HS-5 (cell line): ENCODE measurements around the gene RALGPS2.
"Not testable (repeated sequence)": the region's sequence is repeated elsewhere in the genome, so short reads cannot be mapped to it uniquely, and the experiment has no call there.

ENCODE experiments used
- DNase-seq: peaks from one replicate; pipeline ENCODE4 v3.0.0-alpha.2; 2012; ENCODE audit warnings: low read depth

Gene RALGPS2

DNA sequence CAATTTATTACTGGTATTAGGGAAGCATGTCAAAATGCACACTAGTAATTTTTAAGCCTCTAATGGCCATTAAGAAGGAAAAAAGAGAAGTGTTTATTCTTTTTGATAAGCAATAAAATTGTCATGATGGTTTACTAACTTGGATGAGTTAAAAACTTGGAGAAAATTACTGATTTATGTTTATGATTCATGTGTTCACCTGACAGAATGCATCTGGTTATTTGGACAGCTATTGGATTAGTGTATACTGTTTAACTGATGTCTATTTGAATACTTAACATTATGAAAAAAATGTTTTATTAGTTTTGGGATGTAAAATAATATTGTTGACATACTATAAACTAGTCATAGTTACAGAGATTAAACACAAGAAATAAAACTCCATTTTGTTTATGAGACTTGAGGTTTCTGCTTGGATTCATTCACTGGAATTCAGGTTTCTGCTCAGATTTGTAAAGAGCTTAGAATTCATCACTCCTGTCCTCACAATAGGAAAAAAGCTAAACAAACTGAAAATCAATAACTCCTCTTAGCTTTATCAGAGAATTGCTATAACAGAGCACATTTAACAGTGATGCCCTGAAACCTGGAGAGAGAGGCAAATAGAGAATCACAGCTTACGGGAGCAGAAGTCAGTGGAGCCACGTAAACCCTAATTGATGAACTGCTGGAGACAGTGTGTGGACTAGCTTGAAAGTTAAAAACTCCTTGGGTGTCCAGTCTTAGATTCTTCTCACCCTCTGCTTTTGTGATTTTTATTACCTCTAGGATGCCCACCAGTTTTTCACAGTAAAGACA lies 56.7 kb downstream of the RALGPS2 start:
- DNase-seq = no peak

DNA sequence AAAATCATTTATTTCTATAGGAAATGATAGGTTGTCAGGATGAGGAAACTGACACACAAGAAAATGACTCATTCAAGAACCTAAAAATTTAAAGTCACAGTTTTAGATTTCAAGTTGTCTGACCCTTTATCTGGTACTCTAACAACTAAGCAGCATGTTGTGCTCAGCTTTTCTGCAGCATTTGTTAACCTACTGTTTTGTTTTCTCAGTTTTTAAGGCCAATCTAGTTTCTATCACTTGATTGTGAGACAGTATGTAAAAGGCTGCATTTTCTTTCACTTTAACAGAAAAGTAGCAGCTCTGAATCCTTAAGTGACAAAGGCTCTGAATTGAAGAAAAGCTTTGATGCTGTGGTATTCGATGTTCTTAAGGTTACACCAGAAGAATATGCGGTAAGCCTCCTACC lies 59.1 kb downstream of the RALGPS2 start:
- DNase-seq = no peak

DNA sequence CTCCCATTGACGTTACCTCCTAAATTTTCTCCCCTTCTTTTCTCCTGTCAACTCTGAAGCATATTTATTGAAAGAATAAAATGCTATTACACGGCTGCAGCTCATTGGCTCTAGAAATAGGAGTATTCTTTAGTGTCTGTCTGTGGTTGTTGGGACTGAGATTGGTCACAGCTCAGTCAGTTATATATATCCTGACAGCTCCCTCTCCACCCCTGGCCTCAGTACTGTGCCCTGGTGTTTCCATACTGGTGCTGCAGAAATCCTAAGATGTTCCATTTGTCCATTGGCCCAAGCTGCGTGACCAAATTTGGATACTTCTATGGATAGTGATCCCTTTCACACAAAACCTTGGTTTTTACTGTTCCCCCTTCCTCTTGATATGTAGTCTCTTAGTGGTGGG lies 67.3 kb downstream of the RALGPS2 start:
- no peak for DNase-seq

DNA sequence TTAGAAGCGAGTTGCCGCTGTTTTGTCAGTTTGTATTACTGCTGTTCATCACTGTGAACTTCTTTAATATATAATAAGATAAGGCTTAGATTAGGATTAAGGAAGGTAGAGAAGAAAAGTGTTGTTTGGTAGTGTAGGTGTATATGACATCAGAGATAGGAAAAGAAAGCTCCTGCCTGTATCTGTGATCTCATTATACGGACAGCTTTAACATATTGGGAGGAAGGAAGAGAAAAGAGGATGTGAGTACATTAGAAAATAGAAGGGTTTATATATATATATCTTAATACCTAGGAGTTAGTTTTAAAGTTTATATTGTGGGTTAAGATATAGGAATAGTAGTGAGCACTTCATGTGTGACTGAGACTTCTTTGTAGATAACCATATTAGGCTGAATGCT lies 71.0 kb downstream of the RALGPS2 start:
- no peak for DNase-seq

DNA sequence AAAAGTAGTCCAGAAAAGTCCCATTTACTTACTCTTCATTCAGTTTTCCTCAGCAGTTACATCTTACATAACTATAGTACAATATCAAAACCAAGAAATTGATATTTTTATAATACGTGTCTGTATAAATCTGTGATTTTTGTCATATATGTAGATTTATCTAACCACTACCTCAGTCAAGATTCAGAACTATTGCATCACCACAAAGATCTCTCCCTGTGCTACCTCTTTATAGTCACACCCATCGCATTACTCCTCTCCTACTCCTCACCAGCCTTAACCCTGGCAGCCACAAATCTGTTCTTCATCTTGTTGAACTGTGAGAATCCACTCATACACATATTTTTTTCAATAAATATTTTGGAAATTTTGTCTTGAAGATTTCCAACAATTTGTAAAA lies 72.5 kb downstream of the RALGPS2 start:
- DNase-seq = no peak

DNA sequence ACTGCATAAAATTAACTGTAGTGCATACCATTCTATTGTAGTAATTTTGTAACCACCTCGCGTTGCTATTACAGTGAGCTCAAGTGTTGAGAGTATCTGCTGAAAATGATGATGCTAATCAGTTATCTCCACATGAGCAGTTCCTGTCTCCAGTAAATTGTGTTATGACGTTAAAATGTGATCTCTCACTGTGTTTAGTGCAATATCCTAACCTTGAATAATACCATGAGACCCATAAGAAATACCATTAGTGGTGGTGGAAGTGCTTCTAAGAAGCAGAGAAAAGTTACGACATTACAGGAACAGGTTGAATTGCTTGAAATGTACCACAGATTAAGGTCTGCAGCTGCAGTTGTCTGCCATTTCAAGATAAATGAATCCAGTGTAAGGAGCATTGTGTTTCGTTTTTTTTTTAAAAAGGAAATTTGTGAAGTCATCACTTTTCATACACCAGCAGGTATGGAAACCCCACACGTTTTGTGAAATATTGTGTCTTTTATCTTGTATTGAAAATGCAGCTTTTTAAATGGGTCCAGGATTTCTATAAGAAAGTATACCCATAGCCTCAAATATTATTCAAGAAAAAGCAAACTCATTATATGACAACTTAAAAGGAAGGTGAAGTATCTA lies 73.3 kb downstream of the RALGPS2 start:
- DNase-seq = no peak

DNA sequence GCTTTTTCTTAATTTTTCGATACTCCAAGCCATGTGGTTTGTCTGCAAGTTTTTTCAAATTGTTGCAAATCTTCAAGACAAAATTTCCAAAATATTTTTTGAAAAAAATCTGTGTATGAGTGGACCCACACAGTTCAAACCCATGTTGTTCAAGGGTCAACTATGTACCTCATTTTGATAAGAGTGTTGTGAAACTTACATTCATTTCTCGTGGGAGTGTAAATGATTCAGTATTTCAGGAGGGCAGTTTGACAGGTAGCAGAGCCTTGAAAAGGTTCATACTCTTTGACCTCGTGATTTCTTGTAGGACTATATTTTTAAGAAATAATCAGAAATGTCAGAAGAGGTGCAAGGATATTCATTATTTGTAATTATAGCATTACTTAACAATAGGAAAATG lies 77.8 kb downstream of the RALGPS2 start:
- no peak for DNase-seq

DNA sequence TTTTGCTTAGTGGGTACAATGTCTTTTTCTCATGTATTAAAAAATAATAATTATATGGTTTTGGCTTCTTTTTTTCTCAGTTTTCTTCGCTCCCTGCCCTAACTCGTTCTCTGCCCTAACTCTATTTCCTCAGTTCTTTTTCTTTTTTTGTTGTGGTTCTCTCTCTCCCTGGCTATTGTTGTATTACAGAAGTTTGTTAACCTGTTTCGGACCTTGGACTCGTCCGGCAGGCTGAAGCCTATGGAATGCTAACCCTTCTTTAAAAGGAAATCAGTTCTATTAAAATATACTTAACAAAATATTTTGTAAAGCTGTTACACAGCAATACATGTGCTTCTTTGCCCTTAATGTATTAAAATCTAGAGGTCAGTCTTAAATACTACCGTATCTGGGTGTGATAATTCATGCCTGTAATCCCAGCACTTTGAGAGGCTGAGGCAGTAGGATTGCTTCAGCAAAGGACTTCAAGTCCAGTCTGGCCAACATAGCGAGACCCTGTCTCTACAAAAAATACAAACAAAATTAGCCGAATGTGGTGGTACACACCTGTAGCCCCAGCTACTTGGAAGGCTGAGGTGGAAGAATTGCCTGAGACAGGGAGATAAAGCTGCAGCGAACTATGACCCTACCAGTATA lies 81.7 kb downstream of the RALGPS2 start:
- no peak for DNase-seq

DNA sequence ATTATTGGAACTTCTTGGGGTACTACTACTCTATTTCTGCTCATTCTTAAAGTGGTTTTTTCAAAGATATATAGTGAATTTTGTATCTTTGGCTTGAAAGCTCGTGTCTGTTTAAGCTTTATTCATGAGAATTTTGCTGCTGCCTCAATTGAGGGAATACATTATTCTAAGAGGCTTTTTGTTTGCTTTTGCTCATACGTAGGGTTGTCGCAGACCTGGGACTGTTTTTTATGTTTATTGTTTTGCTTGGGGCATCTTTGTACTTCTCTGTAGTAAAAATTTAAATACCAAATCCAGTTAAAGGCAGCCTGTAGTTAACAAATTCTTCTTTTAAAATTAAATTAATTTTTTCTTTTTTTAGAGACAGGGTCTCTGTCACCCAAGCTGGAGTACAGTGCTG lies 83.5 kb downstream of the RALGPS2 start:
- no peak for DNase-seq

DNA sequence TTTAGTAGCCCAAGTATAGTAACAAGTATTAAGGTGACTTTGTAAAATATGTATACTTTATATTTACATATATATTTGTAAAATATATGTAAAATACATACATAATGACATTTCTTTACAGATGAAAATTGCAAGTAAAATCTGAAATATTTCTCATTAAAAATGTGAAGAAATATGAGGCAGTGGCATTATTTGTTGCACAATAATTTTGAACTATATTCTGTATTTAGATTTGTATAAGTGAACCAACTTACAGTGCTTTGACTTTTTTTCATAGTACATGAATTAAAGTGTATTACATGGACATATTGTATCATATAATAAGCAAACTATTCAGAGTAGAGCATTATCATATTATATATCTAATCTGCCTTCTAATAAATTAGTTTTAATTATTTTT lies 85.5 kb downstream of the RALGPS2 start:
- DNase-seq = no peak

DNA sequence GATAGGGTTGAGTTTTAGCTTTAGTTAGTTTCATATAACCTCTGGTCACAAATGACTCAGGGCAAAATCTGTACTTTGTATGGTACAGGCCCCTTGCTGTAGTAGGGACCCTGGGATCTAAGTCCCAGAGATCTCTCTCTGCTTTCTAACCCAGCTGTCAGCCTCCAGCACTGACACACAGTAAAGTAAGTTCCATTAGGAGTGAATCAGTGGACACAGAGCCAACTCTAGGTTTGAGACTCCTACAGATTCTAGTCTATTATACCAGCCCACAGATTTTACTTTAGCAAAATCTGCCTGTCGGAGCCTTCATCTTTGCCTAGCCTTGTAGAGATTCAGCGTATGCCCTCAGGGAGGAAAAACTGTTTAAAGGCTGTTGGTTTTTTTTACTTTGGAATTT lies 93.4 kb downstream of the RALGPS2 start:
- no peak for DNase-seq

DNA sequence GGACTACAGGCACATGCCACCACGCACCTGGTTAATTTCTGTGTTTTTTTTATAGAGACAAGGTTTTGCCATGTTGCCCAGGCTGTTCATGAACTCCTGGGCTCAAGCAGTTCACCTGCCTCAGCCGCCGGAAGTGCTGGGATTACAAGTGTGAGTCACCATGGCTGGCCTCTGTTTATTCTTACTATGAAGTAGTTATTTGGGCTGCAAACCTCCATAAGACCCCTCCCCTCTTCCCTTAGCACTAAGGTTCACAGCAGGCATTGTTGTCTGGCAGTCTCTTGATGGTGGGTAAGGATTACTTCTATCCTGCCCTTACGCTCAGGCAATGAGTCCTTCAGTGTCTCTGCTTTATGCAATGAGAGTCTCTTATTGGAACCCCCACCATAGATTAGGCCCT lies 94.1 kb downstream of the RALGPS2 start:
- DNase-seq = no peak

DNA sequence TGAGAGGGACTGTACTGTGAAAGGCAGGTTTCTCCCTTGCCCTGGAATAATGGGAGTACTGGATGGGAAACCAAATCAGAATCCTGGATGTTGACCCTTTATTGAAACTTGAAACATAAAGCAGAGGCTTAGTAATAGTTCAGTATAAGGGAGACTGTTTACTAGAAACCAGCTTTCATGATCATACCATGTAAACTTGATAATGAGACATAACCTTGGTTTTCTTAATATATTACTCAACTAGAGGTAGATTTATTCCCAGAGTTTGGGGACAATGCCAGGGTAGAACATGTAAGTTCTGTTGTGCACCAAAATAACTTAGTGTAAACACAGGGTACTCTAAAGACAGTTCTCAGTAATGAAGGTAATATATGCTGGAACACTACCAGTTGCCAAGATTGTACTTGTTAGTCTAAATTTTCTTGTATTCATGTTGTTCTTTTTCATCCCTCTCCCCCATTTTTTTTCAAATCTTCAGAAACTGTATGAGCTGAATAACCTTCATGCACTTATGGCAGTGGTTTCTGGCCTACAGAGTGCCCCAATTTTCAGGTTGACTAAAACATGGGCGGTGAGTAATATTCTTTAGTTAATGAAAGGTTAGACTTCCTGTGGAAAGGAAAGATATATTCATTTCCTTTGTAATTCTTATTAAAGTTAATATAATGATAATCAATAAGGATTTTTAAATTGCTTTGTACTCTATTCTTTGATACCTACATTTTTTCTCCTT lies 96.3 kb downstream of the RALGPS2 start:
- DNase-seq = no peak

DNA sequence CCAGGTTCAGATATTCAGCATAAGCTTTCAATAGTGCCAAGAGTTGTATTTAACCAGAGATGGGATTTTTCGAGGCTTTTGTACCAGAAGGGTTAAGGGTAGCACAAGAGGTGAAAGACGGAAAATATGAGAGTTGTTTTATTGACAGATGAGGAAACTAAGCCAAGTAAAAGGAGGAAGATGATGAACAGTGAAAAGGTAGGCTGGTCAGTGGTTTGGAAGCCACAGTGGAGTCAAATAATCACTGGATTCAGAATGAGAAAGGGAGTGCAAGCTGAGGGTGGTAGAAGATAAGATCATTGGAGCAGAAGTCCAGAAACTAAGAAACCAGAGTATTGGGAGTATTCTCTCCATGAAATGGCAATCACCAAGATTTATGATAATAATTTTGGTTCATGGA lies 100.1 kb downstream of the RALGPS2 start:
- no peak for DNase-seq

DNA sequence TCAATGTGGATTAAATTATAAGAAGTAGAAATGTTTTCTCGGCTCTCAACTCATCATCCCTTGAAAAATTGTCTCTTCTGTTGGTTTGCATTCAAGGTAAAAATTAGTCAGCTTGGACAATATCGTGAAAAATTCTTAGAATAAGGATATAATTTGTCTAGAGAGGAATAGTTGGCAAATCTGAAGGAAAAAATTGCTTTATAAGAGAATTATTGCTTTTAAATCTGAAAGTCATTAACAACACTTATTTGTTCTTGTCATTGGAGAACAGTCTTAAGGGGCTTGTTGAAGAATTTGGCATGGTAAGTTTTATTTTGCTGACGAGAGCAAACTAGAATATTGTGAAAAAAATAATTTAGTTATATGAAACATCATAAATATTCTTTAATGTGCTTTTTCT lies 119.4 kb downstream of the RALGPS2 start:
- DNase-seq = no peak

DNA sequence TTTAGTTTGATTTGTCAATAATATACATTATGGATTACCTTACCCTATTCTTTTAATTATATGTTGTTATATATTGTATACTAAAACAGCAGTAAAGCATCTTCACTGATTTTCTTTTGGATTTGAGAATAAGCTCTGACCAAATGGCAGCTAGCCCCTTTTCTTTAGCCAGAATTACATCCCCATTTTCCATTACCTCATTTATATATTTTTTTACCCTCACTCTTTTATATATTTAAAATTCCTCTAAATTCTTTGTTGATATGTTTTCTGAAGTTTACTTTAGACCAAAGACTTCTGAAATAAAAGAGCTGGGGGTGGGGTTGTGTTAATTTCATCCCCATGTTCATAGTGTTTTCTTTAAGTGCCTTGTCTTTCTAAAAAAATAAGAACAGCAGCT lies 121.3 kb downstream of the RALGPS2 start:
- no peak for DNase-seq

DNA sequence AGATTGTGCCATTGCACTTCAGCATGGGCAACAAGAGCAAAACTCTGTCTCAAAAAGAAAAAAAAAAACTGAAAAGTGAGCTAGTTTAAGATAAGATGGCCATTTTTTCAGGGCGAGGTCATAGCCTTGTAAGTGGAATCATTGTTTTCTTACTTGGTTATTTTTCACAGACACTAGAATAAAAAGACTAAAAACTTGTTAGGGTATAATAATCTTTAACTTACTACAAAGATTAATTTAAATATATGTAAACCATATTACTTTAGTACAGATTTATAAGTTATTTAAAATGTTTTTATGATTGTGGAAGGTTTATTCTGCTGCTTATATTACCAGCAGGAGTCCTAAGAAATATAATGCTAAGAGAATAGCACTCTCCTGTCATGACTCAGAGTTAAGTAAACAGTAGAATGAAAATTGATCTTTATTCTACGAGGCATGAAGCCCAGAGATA lies 122.4 kb downstream of the RALGPS2 start:
- peak; percentile 44 for DNase-seq

DNA sequence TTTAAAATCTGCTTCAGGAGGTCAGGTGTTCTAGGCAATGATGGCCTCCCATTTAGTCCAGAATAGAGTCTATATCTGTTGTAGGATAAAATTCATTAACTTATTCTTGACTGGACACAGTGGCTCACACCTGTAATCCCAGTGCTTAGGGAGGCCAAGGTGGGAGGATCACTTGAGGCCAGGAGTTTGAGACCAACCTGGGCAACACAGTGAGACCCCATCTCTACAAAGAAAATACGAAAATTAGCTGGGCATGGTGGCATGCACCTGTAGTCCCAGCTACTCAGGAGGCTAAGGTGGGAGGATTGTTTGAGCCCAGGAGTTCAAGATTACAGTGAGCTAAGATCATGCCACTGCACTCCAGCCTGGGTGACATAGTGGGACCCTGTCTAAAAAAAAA lies 122.9 kb downstream of the RALGPS2 start:
- not testable (repeated sequence) for DNase-seq

DNA sequence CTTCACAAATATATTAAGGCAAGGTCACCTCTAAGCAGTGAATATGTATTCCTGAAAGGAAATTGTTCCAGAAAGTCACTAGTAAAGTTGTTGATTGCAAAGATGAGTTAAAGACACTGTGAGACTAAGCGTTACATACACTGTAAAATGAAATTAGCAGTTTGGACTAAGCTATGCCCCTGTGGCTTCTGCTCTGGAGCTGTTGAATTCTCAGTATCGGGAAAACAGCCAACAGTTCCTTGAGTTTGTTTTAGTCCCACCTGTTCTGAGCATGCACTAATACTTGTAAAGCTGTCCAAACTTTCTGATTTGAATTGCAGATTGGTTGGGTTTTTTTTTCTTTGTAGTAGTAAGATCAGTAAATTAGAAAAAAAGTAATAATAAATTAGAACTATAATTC lies 124.9 kb downstream of the RALGPS2 start:
- no peak for DNase-seq

DNA sequence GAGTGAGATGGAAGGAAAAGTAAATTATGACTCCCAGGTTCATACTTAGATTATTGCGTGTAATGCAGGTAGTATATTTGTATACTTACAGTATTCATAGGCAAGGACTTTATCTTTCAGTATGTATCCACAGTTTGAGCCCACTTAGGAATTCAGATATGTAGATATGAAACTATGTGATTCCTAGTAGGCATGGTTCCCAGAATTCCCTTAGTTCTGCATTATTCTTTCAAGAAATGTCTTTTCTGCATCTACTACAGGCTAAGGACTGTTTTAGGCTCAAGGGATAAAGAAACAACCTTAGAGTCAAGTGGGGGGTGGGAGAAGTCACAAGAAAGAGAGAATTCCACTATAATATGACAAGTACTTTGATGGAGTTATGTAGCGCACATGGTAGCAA lies 132.1 kb downstream of the RALGPS2 start:
- no peak for DNase-seq

DNA sequence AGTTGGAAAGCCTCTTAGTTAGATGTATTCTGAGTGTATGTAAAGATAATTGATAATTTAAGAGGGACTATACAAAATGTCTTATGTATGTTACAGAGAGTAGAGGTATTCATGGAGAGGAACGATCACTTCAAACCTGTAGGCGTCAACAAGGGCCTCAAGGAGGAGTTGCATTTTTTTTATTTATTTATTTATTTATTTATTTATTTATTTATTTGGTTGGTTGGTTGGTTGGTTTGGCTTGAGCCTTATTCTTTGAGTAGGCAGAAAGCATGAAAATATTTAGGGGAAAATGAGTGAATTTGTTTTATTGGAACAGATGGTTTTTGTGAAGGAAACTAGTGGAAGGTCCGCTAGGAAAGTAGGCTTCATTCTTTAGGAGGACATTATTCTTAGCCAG lies 137.4 kb downstream of the RALGPS2 start:
- DNase-seq = no peak

DNA sequence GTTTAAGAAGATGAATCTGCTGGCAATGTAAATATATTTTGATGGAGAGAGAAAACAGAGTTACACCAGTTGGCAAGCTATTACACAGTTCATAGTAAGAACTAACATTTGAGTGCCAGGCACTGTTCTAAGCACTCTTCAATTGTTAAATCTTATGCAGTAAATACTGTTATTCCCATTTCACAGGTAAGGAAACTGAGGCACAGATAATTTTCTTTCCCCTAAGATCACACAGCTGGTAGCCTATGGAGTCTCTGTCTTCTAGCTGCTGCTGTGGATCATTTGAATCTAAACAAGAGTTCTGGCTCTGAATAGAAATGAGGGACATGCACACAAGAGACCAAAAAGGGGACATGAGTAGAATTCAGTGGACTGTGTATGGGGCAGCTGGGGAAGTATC lies 137.8 kb downstream of the RALGPS2 start:
- DNase-seq = no peak

DNA sequence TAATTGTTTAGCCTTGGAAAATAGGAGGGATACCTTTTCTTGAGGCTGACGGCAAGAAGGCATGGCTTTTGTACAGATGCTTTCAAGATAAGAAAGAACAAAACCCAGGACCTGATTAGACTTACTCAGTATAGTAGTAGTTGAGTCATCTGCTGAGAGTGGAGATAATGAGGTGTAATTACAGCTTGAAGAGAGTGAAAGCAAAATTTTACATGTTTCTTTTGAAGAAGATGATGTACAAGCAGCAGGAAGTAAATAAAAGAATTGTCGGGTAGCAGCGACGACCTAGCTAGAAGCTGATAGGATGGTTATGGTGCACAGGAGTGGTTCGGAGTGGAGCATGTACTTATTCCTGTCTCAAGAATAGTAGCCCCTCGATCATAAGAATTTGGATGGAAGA lies 139.3 kb downstream of the RALGPS2 start:
- DNase-seq = no peak
